Kidney (tissue), 14 donors: Measurements from ENCODE around the gene PITPNM1. TPM values are rescaled to one million over a fixed set of nuclear protein-coding genes. Genes with fewer than 3 reads are reported as not detected.

Source experiments
- DNase-seq, 5 donors: peaks; one replicate each; pipeline ENCODE4 v3.0.0-alpha.2; 2013 to 2020
- FAIRE-seq: peaks from 2 replicates; lab custom pipeline; 2012; peaks lifted over from hg19 to GRCh38; lab: Jason Lieb, UNC
- H3K27ac ChIP-seq, 2 donors: one replicate each; pipeline ENCODE4 v1.7.0; 2013; ENCODE audit warnings: low read depth in 2 of 2, low read length in 2 of 2, inconsistent platforms in 1 of 2
- H3K27me3 ChIP-seq: one replicate; pipeline ENCODE4 v1.7.1; 2013; ENCODE audit warnings: low read length, inconsistent platforms; ENCODE audit not compliant: control insufficient read depth, insufficient read depth
- H3K36me3 ChIP-seq, 3 donors: one replicate each; pipeline versions ENCODE4 v1.7.0 to v1.7.1; 2013; ENCODE audit warnings: low read length in 3 of 3, control low read depth in 1 of 3, inconsistent platforms in 1 of 3; ENCODE audit not compliant: insufficient read depth in 3 of 3, control insufficient read depth in 2 of 3
- H3K4me1 ChIP-seq, 3 donors: one replicate each; pipeline versions ENCODE4 v1.7.0 to v1.7.1; 2013; ENCODE audit warnings: low read length in 3 of 3, inconsistent platforms in 1 of 3, low read depth in 1 of 3; ENCODE audit not compliant: control insufficient read depth in 2 of 3, insufficient read depth in 2 of 3
- H3K4me3 ChIP-seq, 3 donors: one replicate each; pipeline versions ENCODE4 v1.7.0 to v1.8.1; 2013; ENCODE audit warnings: low read length in 3 of 3, control low read depth in 1 of 3, inconsistent platforms in 1 of 3
- H3K9ac ChIP-seq, 3 donors: one replicate each; pipeline versions ENCODE4 v1.7.0 to v1.7.1; 2013; ENCODE audit warnings: low read length in 3 of 3, control low read depth in 1 of 3, inconsistent platforms in 1 of 3
- H3K9me3 ChIP-seq, 3 donors: one replicate each; pipeline versions ENCODE4 v1.7.0 to v1.7.1; 2013; ENCODE audit warnings: low read length in 3 of 3, control low read depth in 1 of 3, inconsistent platforms in 1 of 3; ENCODE audit not compliant: control insufficient read depth in 2 of 3, insufficient read depth in 1 of 3
- intact Hi-C: fragments of 100-400 bp; cut with DNase I; formaldehyde crosslinking; loops from one replicate; pipeline ENCODE4 v1.11.1; 2022
- polyA plus RNA-seq: library from polyadenylated mRNA; stranded (reverse); fragments of 350-450 nt; fragmentation: Illumina TruSeq; extraction: RNeasy Lipid Tissue Mini Kit (QIAGEN cat#74804); gene quantifications from one replicate; pipeline ENCODE4 v1.2.3, GENCODE V29; 2014; ENCODE audit warnings: low read depth, low replicate concordance; ENCODE audit not compliant: insufficient read depth
- total RNA-seq: library from RNA; stranded (reverse); fragmentation: NEBNext Ultra II Directional; extraction: Animal tissue kit (Norgen Biotek cat#: 25700); gene quantifications from one replicate; pipeline ENCODE4 v1.2.1, GENCODE V29; 2021
- TF ChIP-seq, protein P1 (sequence below): IDR thresholded peaks from 3 replicates; pipeline ENCODE4 v1.5.1; 2012; ENCODE audit warnings: mild to moderate bottlenecking, moderate library complexity, borderline replicate concordance; ENCODE audit not compliant: insufficient read depth; ENCODE audit errors: extremely low read depth
- donor health status: control.
- donor health status: control.
- donor health status: control.
- donor health status: control.
- donor health status: control.
- donor health status: DM: yes; HTN: yes; CAD: no.
- donor health status: Normal renal cell carcinoma (clear cell type).

PITPNM1 gene
- total and polyA plus RNA-seq, 2 donors from 2014 or later: 19.3 to 74.7 TPM

GRCh38 chr11:67451658-67451976 is 53.5 kb downstream of the PITPNM1 start:
- Histone ChIP-seq H3K9ac (no peak overlapping the region), H3K9me3 (no peaks in the 10 kb centered on the region), H3K27me3 (no peaks in the 10 kb centered on the region), H3K4me3 (no peak overlapping the region), H3K27ac (no peak overlapping the region), H3K36me3 (no peaks in the 10 kb centered on the region), H3K4me1 (peaks cover 0 to 3% (median 2%) of the 10 kb centered on the region in 3 donors)
- DNase-seq (peak in 1 of 5 donors; percentile 63), FAIRE-seq (no peak)
- TF ChIP-seq, protein P1, sequence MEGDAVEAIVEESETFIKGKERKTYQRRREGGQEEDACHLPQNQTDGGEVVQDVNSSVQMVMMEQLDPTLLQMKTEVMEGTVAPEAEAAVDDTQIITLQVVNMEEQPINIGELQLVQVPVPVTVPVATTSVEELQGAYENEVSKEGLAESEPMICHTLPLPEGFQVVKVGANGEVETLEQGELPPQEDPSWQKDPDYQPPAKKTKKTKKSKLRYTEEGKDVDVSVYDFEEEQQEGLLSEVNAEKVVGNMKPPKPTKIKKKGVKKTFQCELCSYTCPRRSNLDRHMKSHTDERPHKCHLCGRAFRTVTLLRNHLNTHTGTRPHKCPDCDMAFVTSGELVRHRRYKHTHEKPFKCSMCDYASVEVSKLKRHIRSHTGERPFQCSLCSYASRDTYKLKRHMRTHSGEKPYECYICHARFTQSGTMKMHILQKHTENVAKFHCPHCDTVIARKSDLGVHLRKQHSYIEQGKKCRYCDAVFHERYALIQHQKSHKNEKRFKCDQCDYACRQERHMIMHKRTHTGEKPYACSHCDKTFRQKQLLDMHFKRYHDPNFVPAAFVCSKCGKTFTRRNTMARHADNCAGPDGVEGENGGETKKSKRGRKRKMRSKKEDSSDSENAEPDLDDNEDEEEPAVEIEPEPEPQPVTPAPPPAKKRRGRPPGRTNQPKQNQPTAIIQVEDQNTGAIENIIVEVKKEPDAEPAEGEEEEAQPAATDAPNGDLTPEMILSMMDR: no peak
- intact Hi-C loops: no loop called here

GRCh38 chr11:67450796-67451657 is 54.1 kb downstream of the PITPNM1 start:
- intact Hi-C loops: no loop called here
- Histone ChIP-seq H3K9ac (no peak overlapping the region), H3K36me3 (no peaks in the 10 kb centered on the region), H3K27me3 (no peaks in the 10 kb centered on the region), H3K4me3 (no peak overlapping the region), H3K9me3 (no peaks in the 10 kb centered on the region), H3K27ac (no peak overlapping the region), H3K4me1 (peaks cover 0 to 3% (median 2%) of the 10 kb centered on the region in 3 donors)
- DNase-seq (peak in 1 of 5 donors; percentile 68), FAIRE-seq (no peak)
- TF ChIP-seq, protein P1: no peak

GRCh38 chr11:67449116-67449844 is 55.9 kb downstream of the PITPNM1 start:
- DNase-seq (no peak), FAIRE-seq (no peak)
- Histone ChIP-seq H3K27ac (no peak overlapping the region), H3K9me3 (no peaks in the 10 kb centered on the region), H3K4me1 (peaks cover 0 to 4% (median 3%) of the 10 kb centered on the region in 3 donors), H3K4me3 (no peak overlapping the region), H3K36me3 (no peaks in the 10 kb centered on the region), H3K27me3 (no peaks in the 10 kb centered on the region), H3K9ac (no peak overlapping the region)
- intact Hi-C loops: no loop called here
- TF ChIP-seq, protein P1: no peak
